ENCODE measurements around the gene SCNN1G. TPM values are rescaled to one million over a fixed set of nuclear protein-coding genes. Genes with fewer than 3 reads are reported as not detected.
"Not testable (repeated sequence)": the region's sequence is repeated elsewhere in the genome, so short reads cannot be mapped to it uniquely, and the experiment has no call there.

The SCNN1G gene
- total RNA-seq, 1 donor from 2014 or later = 0.26 TPM

DNA sequence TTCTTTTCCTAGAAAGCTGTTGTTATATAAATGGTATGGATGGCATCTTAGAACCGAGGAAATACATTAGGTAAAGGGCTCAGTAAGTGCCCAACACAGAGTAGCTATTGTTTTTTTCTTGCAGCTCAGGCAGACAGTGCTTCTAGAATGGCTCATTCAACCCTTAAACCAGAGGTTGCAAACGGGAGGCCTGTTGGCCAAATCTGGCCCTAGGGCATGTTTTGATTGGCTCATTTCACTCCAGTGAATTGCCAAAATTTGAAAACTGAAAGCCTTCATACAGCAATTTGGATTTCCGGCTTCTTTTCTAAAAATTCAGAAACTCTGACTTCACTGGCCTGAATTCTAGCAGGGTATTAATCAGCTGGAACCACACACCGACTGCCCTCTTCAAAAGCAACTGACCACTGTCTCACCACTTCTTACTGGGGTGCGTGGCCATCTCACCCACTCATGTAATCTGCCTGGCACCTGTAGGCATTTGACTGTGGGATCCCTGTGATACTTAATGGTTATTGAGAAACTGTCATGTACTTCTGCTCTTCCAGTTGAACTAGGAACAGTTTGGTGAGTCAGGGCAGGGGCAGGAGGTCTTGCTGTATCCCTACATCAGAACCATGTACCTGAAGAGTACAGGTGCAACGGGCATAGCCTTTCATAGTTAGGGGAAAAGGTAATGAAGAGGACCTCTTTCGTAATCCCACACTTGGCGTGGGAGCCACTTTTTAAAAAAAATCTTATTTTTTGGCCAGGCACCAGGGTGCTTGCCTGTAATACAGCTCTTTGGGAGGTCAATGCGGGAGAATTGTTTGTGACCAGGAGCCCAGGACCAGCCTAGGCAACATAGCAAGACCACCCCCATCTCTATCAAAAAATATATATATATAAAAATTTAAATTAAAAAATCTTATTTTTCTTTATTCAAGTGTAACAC, 66.0 kb downstream of the SCNN1G start:
- peak in 1 of 2 donors; percentile 33 for DNase-seq (ENCODE audit: low read depth in 2 of 2)

DNA sequence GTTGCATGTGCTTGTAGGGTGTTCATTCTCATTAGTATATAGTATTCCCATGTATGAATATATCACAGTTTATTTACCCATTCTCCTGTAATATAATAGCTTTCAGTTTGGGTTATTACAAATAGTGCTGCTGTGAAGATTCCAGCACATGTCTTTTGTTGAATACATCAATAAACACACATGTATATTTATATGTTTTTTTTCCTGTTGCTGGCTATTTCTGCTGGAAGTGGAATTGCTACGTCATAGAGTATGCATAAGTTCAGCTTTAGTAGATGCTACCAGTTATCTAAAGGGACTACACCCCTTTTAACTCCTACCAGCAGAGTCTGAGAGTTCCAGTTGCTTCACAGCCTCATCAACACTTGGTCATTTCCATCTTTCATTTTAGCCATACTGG, 67.3 kb downstream of the SCNN1G start:
- no peak for DNase-seq (ENCODE audit: low read depth in 2 of 2)

DNA sequence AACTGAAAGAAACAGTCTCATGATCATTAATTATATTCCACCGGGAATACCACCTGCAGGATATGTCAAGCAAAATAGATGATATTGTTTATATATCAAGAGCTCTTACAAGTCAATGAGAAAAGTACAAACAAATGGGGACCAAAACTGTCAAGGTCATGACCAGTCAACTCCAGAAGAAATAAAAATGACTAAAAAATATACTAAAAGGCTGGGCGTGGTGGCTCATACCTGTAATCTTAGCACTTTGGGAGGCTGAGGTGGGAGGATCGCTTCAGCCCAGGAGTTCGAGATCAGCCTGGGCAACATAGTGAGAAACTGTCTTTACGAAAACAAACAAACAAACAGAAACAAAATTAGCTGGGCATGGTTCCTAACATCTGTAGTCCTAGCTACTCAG, 69.8 kb downstream of the SCNN1G start:
- no peak for DNase-seq (ENCODE audit: low read depth in 2 of 2)

DNA sequence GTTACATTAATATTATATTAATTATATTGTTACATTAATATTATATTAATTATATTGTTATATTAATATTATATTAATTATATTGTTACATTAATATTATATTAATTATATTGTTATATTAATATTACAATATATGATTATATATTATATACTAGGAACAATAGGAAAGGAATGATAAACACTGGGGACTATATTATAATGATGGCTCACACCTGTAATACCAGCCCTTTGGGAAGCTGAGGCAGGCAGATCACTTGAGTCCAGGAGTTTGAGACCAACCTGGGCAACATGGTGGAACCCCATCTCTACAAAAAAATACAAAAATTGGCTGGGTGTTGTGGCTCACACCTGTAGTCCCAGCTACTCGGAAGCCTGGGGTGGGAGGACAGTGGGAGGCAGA, 71.1 kb downstream of the SCNN1G start:
- not testable (repeated sequence) for DNase-seq (ENCODE audit: low read depth in 2 of 2)

DNA sequence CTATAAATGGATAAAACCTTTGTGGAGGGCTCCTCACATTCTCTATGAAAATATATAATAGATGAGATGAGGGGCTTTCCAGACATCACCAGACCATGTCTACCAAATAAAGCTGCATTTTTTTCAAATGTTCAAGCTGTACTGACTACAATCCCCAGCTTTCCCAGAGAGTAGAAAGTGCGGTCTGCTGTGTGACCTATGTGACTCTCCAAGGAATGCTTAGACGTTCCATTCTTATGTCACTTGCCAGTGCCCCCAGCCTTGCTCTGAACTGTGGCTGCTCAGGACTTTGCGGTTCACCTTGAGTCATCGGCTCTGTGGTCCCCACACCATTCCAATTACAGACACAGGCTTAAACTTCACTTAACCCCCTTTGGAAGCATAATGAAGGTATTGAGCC, 71.8 kb downstream of the SCNN1G start:
- no peak for DNase-seq (ENCODE audit: low read depth in 2 of 2)

DNA sequence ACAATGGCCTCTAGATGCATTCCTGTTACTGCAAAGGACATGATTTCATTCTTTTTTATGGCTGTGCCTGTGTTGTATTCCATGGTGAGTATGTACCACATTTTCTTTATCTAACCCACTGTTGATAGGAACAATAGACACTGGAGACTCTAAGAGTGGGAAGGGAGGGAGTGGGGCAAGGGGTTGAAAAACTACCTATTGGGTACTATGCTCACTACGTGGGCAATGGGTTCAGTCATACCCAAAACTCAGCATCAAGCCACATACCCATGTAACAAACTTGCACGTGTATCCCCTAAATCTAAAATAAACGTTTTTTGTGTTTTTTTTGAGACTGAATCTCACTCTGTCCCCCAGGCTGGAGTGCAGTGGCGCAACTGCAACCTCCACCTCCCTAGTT, 72.5 kb downstream of the SCNN1G start:
- no peak for DNase-seq (ENCODE audit: low read depth in 2 of 2)

DNA sequence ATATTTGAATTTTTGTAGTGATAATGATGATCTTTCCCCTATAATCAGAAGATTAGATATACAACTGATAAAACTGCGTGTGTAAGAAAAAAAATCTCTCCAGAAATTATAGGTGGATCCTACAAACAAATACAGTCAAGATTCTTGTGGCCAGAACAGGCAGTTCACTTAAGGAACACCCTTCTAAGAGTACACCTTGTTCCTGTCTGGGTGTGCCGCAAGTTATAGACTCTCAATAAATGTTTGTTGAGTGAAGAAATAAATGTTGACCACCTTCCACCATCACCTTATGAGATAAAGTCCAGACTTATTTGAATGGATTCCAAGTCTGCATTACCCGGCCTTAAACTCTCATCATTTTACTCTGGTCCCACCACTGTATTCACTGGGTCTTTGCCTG, 73.9 kb downstream of the SCNN1G start:
- DNase-seq (ENCODE audit: low read depth in 2 of 2) = no peak

DNA sequence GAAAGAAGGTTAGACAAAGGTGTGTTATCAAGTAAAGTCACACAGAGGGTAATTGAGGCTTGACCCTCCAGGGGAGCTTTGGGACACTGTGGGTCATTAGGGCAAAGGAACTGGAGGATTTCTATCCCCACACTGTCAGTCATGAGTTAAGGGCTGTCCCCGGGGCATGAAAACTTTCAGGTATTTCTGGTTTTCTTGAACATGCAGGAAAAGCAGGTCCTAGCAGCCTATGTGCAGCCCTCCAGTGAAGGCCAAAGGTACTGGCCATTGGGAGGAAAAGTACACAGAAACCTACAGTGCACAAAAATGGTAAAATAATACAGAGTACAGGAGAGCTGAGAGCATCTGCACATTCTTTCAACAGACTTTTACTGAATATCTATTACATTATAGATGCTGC, 75.1 kb downstream of the SCNN1G start:
- DNase-seq (ENCODE audit: low read depth in 2 of 2) = no peak

DNA sequence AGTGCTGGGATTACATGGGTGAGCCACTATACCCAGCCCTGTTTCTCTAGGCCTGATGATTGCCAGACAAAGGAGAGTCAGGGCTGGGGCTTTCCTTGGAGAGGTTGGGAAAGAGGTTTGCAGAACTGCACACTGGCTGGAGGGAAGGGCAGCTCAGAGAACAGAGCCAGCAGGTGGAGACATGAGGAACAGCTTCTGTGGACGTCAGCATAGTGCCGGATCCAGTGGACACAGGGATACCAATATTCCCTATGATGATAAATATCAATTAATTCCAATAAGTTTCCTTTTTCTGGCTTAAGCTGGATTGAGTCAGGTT, 76.3 kb downstream of the SCNN1G start:
- no peak for DNase-seq (ENCODE audit: low read depth in 2 of 2)

Other genes with a start within 250 kb of the SCNN1G start
- 15.0 and 28.1 TPM in 2 replicates for gene USP31, start 33.3 kb upstream of the SCNN1G start, total RNA-seq
- 3.0 and 9.5 TPM in 2 replicates for gene SCNN1B, start 119.6 kb downstream of the SCNN1G start, total RNA-seq